Adipocyte (in vitro differentiated cells): Measurements from ENCODE around the gene CAD.
A peak's percentile ranks its signal among the peaks of the same experiment; 100 is the strongest.
"Not testable (repeated sequence)": the region's sequence is repeated elsewhere in the genome, so short reads cannot be mapped to it uniquely, and the experiment has no call there.

Source experiments
- DNase-seq: peaks from one replicate; pipeline ENCODE4 v3.0.0-alpha.2; 2015; ENCODE audit warnings: low read depth
- H3K27me3 ChIP-seq: replicated peaks from 2 replicates; pipeline ENCODE4 v1.7.0; 2013; ENCODE audit warnings: mild to moderate bottlenecking, low read length, moderate library complexity; ENCODE audit not compliant: control insufficient read depth, insufficient read depth
- H3K36me3 ChIP-seq: 2 replicates; pipeline ENCODE4 v1.7.0; 2013; ENCODE audit warnings: low read length, mild to moderate bottlenecking, moderate library complexity; ENCODE audit not compliant: control insufficient read depth, insufficient read depth, severe bottlenecking
- H3K4me1 ChIP-seq: 2 replicates; pipeline ENCODE4 v1.7.0; 2013; ENCODE audit warnings: mild to moderate bottlenecking, low read length, moderate library complexity; ENCODE audit not compliant: control insufficient read depth, insufficient read depth
- H3K4me3 ChIP-seq: 2 replicates; pipeline ENCODE4 v1.7.0; 2013; ENCODE audit warnings: mild to moderate bottlenecking, low read length, moderate library complexity
- H3K9ac ChIP-seq: 2 replicates; pipeline ENCODE4 v1.7.0; 2013; ENCODE audit warnings: mild to moderate bottlenecking, low read length, moderate library complexity
- H3K9me3 ChIP-seq: 2 replicates; pipeline ENCODE4 v1.7.0; 2013; ENCODE audit warnings: mild to moderate bottlenecking, low read length, moderate library complexity; ENCODE audit not compliant: control insufficient read depth

CAD gene

DNA sequence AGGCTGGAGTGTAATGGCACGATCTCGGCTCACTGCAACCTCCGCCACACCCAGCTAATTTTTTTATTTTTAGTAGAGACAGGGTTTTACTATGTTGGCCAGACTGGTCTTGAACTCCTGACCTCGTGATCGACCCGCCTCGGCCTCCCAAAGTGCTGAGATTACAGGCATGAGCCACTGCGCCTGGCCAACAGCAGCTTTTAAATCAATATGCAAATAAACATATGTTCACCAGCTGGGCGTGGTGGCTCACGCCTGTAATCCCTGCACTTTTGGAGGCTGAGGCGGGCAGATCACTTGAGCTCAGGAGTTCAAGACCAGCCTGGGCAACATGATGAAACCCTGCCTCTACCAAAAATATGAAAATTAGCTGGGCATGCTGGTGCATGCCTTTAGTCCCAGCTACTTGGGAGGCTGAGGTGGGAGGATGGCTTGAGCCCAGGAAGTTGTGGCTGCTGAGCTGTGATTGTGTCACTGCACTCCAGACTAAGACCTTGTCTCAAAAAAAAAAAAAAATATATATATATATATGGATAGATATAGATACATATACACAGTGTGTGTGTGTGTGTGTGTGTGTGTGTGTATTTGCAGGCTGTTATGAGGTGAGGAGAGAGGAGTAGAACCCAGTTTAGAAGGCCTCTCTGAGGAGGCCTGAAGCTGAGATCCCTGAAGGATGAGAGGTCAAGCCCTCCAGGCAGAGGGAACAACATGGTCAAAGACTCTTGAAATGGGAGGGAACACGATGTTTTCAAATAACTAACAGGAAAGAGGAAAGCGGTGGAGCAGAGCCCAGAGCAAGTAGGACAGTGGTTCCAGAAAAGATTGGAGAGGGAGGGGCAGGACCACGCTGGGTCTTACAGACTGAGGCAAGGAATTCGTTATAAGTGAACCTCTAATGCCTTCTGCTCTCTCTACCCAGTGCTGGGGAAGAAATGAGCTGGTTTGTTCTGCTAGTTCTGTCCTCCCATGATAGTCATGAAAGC lies 55.7 kb downstream of the CAD start:
- DNase-seq, H3K9me3 ChIP-seq, H3K4me3 ChIP-seq, H3K36me3 ChIP-seq, H3K4me1 ChIP-seq, H3K9ac ChIP-seq: not testable (repeated sequence)
- peaks cover 41% of the 10 kb centered on the region for H3K27me3 ChIP-seq

DNA sequence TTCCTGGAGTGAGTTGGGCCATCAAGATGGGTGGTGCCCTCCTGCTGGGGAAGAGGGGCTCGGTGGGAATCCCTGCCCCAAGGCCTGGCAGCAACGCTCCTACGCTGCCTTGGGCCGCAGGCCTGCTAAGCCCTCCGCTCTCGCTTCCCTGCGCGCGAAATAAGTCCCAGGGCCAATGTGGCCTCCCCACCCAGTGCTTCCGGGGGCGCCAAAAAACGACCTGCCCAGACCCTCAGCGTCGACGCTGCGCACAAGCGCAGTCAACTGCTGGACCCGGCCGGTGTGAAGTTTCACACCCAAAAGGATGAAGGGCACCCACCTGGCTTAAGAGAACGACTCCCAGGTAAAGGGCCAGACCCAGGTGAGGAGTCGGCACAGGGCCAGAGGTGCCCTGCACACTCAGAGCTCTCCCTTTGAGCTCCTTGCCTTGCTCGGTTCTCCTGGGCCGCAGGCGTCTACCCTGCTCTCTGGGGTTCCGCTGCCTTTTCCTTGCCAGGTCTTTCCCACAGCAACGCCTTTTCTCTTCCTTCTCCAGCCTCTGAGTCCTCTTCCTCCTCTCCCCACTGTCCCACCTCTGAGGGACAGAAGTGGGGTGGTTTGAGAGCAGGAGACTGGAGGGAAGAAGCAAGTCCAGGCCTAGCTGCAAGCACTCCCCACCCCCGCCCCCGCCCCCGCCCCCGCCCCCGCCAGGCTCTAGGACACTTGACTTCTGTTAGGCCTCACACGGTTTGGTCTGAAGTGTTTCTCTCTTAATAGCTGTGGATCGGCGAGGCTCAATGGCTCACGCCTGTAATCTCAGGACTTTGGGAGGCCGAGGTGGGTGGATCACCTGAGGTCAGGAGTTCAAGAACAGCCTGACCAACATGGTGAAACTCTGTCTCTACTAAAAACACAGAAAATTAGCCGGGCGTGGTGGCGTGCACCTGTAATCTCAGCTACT lies 58.3 kb downstream of the CAD start, which contains the start of gene DNAJC5G:
Gene DNAJC5G (plus strand): TSS at position 223 of the 940 bp plus-strand sequence. CDS start 1,296 bp downstream, outside the sequence.
- no peaks in the 10 kb centered on the region for H3K4me1 ChIP-seq
- no peak within 1 kb of the TSS for H3K4me3 ChIP-seq
- no peaks in the 10 kb centered on the region for H3K36me3 ChIP-seq
- DNase-seq = no peak
- H3K27me3 ChIP-seq = peaks cover 38% of the 10 kb centered on the region
- no peak within 1 kb of the TSS for H3K9ac ChIP-seq
- H3K9me3 ChIP-seq = no peaks in the 10 kb centered on the region

DNA sequence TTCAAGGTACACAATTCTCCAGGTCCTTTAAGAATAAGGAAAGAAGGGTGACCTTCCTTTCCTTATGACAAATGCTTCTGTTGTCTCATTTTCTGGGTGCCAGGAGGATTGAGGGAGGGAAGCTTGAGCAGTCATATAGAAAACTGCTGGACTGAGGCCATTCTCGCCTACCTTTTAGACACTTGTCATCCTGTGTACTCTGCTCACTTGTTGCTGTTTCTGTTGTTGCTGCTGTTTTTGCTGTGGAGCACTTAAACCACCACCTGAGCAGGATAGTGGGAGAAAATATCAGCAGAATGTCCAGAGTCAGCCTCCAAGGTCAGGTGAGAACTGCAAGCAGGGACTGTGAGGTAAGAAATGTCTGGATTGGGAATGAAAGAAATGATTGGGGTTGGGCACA lies 60.8 kb downstream of the CAD start:
- no peak overlapping the region for H3K9ac ChIP-seq
- peaks cover 36% of the 10 kb centered on the region for H3K27me3 ChIP-seq
- no peaks in the 10 kb centered on the region for H3K9me3 ChIP-seq
- no peak for DNase-seq
- H3K36me3 ChIP-seq = no peaks in the 10 kb centered on the region
- no peak overlapping the region for H3K4me3 ChIP-seq
- H3K4me1 ChIP-seq = peaks cover 9% of the 10 kb centered on the region

DNA sequence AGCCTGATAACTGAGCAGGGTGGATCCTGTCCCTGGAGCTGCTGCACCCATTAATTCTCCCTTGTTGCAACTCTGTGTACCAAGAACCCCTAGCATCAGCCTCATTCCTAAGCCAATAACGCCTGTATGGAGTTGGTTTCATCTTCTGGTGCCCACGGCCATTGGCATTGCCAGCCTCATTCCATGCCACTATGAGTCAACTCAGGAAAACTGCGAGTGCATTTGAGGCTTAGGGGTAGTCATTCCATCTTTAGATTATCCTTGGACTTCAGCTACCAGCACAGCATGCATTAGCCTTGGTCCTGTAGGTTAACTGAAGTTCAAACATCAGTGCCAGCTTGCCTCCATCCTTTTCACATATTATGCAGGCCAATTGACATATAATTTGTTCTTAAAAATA lies 63.7 kb downstream of the CAD start:
- Histone ChIP-seq H3K4me3 (no peak overlapping the region), H3K27me3 (peaks cover 30% of the 10 kb centered on the region), H3K4me1 (peaks cover 9% of the 10 kb centered on the region), H3K9me3 (no peaks in the 10 kb centered on the region), H3K9ac (no peak overlapping the region), H3K36me3 (no peaks in the 10 kb centered on the region)
- DNase-seq = no peak

DNA sequence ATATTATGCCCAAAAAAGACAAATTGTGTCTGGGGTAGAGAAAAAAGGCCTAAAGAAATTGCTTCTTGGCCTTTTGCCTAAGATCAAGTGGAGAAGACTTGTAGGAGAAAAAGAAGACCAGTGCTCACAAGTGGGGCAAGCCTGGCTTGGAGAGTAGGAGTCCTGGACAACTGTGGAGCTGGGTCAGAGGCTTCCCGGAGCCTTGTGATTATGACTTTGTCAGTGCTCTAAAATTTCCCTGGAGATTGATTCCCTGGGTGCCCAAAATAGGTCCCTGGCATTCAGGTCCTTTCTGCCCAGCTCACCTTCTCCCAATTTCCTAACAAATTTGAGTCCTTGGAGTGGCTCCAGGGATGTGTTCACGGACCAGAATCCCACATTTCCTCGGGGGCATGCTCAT lies 64.3 kb downstream of the CAD start:
- H3K27me3 ChIP-seq = peaks cover 29% of the 10 kb centered on the region
- H3K4me3 ChIP-seq = no peak overlapping the region
- no peaks in the 10 kb centered on the region for H3K36me3 ChIP-seq
- DNase-seq = no peak
- no peaks in the 10 kb centered on the region for H3K9me3 ChIP-seq
- peaks cover 9% of the 10 kb centered on the region for H3K4me1 ChIP-seq
- H3K9ac ChIP-seq = no peak overlapping the region

DNA sequence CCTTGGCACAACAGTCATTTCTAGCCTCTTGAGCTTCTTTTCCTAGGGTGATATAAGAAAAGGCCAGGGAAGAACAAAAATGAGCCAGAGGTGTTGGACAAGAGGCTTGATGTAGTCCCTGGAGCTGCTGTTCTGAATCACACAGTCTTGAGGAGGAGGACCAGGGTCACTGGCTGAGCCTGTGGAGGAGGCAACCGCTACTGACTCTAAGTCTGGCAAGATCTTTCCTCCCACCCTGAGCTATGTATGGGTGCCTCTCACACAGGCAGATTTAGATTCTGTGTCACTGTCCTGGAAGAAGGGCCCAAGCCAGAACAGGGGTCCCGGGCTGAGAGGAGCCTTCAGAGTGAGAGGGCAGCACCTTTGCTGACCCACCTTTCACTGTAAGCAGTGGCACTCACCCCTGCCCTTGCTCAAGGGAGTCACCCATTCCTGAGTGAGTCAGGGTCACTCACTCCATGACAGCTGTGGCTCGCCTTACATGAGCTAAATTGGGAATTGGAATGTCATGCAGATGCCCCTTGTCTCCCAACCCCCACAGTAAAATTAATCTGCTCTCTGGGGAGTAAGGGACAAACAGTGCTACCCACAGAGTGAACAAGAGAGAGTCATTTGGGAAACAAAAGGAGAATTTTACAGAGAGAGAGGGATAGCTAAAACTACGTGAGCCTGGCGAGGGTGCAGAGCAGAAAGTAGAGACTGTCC lies 64.8 kb downstream of the CAD start, which contains the start of gene TRIM54:
Gene TRIM54 (plus strand): TSS at position 575 of the 705 bp plus-strand sequence. CDS start 303 bp downstream, outside the sequence.
- Histone ChIP-seq H3K9me3 (no peaks in the 10 kb centered on the region), H3K4me3 (no peak within 1 kb of the TSS), H3K27me3 (peaks cover 30% of the 10 kb centered on the region), H3K36me3 (no peaks in the 10 kb centered on the region), H3K4me1 (peaks cover 9% of the 10 kb centered on the region), H3K9ac (no peak within 1 kb of the TSS)
- peak; percentile 28 for DNase-seq

DNA sequence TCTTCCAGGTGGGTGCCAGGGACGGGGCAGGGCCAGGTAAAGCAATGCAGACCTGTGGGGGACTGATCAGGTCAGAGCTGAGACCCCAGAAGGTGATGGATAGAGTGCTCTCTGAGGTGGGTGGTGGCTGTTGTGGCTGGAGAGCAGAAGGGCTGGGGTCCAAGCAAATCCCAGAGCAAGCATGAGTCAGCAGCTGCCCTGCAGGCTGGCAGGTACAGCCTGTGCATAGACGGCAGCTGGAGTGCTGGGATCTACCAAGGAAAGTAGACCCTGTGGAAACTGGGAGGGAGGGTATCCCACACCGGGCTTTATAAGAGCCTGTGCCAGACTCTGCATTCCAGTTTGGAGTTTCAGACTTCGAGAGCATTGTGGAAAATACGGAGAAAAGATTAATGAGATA lies 65.7 kb downstream of the CAD start:
- peaks cover 21% of the 10 kb centered on the region for H3K27me3 ChIP-seq

DNA sequence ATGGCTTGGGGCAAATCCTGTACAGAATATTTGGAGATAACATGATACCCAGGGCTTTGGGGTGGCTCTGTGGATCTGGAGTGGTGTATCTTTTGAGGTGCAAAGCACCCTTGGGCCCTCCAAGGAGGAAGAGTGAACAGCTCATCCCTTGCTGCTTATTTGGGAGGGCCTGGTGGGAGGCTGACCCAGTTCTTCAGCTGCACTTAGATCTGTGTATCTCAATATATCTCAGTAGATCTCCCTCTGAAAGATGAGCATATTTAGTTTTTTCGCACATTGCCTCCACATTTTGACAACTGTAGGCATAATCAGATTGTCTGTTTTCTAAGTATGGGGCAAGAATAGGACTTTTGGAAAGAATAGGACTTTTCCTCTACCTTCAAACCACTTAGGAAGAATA lies 67.8 kb downstream of the CAD start:
- Histone ChIP-seq H3K9ac (no peak overlapping the region), H3K36me3 (no peaks in the 10 kb centered on the region), H3K9me3 (no peaks in the 10 kb centered on the region), H3K4me1 (peaks cover 9% of the 10 kb centered on the region), H3K4me3 (no peak overlapping the region), H3K27me3 (peaks cover 21% of the 10 kb centered on the region)
- DNase-seq = no peak

More for the DNA sequence above, 65.7 kb downstream of the CAD start:
- Histone ChIP-seq H3K9ac (no peak overlapping the region), H3K9me3 (no peaks in the 10 kb centered on the region), H3K36me3 (no peaks in the 10 kb centered on the region), H3K4me3 (no peak overlapping the region), H3K4me1 (peaks cover 9% of the 10 kb centered on the region)
- no peak for DNase-seq

DNA sequence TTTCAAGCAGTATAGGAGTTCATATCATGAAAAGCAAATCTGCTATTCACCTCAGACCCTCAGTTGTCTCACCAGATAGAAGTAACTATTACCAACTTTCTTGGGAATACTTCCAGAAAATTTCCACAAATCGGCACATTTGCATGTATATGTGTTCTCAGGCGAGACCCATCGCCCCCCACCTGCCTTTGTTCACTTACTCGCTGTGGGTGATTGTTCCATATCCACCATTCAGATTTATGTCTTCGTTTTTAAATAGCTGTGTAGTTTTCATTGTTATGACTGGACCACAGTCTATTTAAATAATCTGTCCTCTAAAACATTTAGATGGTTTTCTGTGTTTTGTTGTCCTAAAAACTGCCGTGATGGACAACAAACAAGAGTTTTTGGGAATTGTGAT lies 68.3 kb downstream of the CAD start:
- Histone ChIP-seq H3K9me3 (no peaks in the 10 kb centered on the region), H3K9ac (no peak overlapping the region), H3K4me3 (no peak overlapping the region), H3K36me3 (no peaks in the 10 kb centered on the region), H3K27me3 (peaks cover 21% of the 10 kb centered on the region), H3K4me1 (peaks cover 9% of the 10 kb centered on the region)
- DNase-seq = no peak

DNA sequence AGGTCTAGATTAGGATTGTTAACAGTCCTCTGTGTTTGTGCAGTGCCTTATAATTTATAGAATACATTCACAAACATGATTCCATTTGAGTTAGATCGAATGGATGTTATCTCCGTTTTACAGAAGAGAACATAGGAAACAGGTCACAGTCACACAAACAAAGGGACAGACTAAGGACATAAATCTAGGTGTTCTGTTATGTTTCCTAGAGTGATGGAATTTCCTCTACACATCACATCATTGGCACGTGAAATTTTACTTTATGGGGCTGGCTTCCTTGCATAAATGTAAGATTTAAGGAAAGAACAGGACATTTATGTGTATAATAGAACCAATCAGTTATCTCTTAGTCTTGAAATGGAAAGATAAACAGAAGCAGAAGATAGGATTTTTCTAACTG lies 71.4 kb downstream of the CAD start:
- no peaks in the 10 kb centered on the region for H3K36me3 ChIP-seq
- peaks cover 8% of the 10 kb centered on the region for H3K4me1 ChIP-seq
- no peak for DNase-seq
- H3K9ac ChIP-seq = no peak overlapping the region
- peaks cover 19% of the 10 kb centered on the region for H3K27me3 ChIP-seq
- H3K4me3 ChIP-seq = no peak overlapping the region
- H3K9me3 ChIP-seq = no peaks in the 10 kb centered on the region
